GM12872 (cell line): Measurements from ENCODE around the gene PROSER3.

Experiments used
- CTCF ChIP-seq: IDR thresholded peaks from 3 replicates; pipeline ENCODE4 v1.5.1; 2011; ENCODE audit warnings: low read depth, mild to moderate bottlenecking, low read length, moderate library complexity; ENCODE audit not compliant: insufficient read depth

PROSER3 gene

GRCh38 chr19:35719402-35720162 lies 38.4 kb upstream of the PROSER3 start:
- no peak for TF ChIP-seq CTCF

- TF ChIP-seq CTCF = no peak
Observed at GRCh38 chr19:35720163-35720524, 37.8 kb upstream of the PROSER3 start.

- no peak for TF ChIP-seq CTCF
Observed at GRCh38 chr19:35720648-35721047, 37.3 kb upstream of the PROSER3 start.

- no peak for TF ChIP-seq CTCF
Observed at GRCh38 chr19:35721374-35721773, 36.6 kb upstream of the PROSER3 start.

GRCh38 chr19:35722461-35722860 lies 35.5 kb upstream of the PROSER3 start:
- TF ChIP-seq CTCF = no peak

- TF ChIP-seq CTCF = no peak
Observed at GRCh38 chr19:35722897-35723296, 35.1 kb upstream of the PROSER3 start.

- TF ChIP-seq CTCF = no peak
Observed at GRCh38 chr19:35723671-35724070, 34.3 kb upstream of the PROSER3 start.
